ENCODE measurements around the gene CHCHD6.

CHCHD6 gene

DNA sequence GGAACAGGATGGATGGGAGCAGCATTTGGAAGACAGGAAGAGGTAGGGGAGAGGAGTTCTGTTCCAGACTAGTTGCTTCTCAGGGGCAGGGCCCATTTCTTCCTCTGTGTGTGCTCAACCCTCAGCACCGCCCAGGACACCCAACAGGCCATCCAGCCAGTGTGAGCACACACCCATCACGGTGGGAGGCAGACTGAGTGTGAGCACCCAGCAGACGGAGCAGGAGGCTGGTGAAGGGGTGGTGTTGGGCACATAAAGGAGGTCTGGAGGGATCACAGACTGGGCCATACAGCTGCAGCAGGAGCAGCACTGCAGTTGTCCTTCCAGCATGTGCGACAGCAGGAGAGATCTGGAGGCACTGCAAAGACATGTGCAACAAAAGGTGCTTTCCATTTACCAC is 190.4 kb downstream of the CHCHD6 start:
- Histone ChIP-seq H3K9ac (ENCODE audit: low read length) (no peak overlapping the region), H3K79me2 (ENCODE audit: insufficient read depth, low read length) (no peaks in the 10 kb centered on the region), H3K27ac (ENCODE audit: low read depth, low read length) (no peak overlapping the region), H3K4me2 (ENCODE audit: low read depth, low read length, poor library complexity, severe bottlenecking) (no peak overlapping the region), H3F3A (ENCODE audit: insufficient read depth) (no peaks in the 10 kb centered on the region), H4K20me1 (ENCODE audit: low read depth, low read length) (no peaks in the 10 kb centered on the region), H3K27me3 (ENCODE audit: low read length) (no peaks in the 10 kb centered on the region), H3K4me3 (ENCODE audit: insufficient read depth, low read length, poor library complexity, severe bottlenecking) (no peak overlapping the region), H3K9me3 (ENCODE audit: insufficient read depth, low read length) (no peaks in the 10 kb centered on the region), H2AFZ (ENCODE audit: low read depth, low read length, severe bottlenecking) (no peak overlapping the region), H3K9me2 (replicated peaks; ENCODE audit: insufficient read depth, low read length) (no peaks in the 10 kb centered on the region), H3K36me3 (ENCODE audit: low read length) (no peaks in the 10 kb centered on the region)
- no peak for TF ChIP-seq CTCF (IDR thresholded peaks at IDR 0.05; ENCODE audit: insufficient read depth, low read length, poor library complexity, severe bottlenecking)
- TF ChIP-seq EZH2phosphoT487 (conservative IDR thresholded peaks at IDR 0.05; ENCODE audit: low read length), result no peak

DNA sequence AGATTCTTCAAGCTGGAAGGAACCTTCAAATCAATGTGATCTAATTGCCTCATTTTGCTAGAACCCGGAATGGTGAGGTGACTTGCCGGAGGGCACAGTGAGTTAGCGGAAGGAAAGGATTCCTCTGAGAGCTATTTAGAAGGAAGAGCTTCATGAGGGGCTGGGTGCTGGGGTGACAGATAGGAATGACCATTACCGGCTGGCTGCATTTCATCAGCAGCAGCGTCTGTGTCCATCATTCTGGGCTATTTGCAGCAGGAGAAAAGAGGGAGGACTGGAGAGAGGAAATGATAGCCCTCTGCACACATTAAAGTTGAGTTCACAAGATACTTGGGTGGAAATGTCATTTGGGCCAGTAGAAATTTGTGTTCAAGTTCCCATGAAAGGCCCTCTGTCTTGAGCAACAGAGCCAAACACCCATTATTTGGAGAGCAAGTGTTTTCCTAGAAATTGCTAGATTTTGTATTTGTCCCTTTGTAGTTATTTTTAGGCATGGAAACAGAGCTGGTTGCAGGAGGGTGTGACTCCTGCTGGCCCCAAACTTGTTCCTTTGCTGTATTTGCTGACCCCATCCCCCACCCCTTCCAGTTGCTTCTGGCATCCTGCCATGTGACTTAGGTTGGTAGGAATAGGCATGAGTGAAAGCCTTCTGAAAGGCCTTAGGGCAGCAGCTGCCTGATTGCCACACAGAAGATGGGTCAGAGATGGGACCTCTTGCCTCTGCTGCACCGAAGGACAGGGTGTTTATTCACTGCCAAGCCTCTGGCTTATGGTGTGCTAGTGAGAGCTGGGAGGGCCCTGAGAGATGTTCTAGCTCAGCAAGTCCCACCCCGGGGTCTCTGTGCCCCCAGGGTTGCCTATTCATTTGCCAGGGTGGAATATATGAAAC is 191.4 kb downstream of the CHCHD6 start:
- H3K9me3 ChIP-seq (ENCODE audit: insufficient read depth, low read length), result no peaks in the 10 kb centered on the region
- H3K9ac ChIP-seq (ENCODE audit: low read length), result no peak overlapping the region
- H2AFZ ChIP-seq (ENCODE audit: low read depth, low read length, severe bottlenecking), result no peak overlapping the region
- H3F3A ChIP-seq (ENCODE audit: insufficient read depth), result no peaks in the 10 kb centered on the region
- H3K4me2 ChIP-seq (ENCODE audit: low read depth, low read length, poor library complexity, severe bottlenecking), result no peak overlapping the region
- no peak overlapping the region for H3K4me3 ChIP-seq (ENCODE audit: insufficient read depth, low read length, poor library complexity, severe bottlenecking)
- H3K27me3 ChIP-seq (ENCODE audit: low read length), result no peaks in the 10 kb centered on the region
- H3K9me2 ChIP-seq (replicated peaks; ENCODE audit: insufficient read depth, low read length), result no peaks in the 10 kb centered on the region
- TF ChIP-seq EZH2phosphoT487 (conservative IDR thresholded peaks at IDR 0.05; ENCODE audit: low read length) (no peak), CTCF (IDR thresholded peaks at IDR 0.05; ENCODE audit: insufficient read depth, low read length, poor library complexity, severe bottlenecking) (no peak)
- no peak overlapping the region for H3K27ac ChIP-seq (ENCODE audit: low read depth, low read length)
- H3K79me2 ChIP-seq (ENCODE audit: insufficient read depth, low read length), result no peaks in the 10 kb centered on the region
- H4K20me1 ChIP-seq (ENCODE audit: low read depth, low read length), result no peaks in the 10 kb centered on the region
- no peaks in the 10 kb centered on the region for H3K36me3 ChIP-seq (ENCODE audit: low read length)

DNA sequence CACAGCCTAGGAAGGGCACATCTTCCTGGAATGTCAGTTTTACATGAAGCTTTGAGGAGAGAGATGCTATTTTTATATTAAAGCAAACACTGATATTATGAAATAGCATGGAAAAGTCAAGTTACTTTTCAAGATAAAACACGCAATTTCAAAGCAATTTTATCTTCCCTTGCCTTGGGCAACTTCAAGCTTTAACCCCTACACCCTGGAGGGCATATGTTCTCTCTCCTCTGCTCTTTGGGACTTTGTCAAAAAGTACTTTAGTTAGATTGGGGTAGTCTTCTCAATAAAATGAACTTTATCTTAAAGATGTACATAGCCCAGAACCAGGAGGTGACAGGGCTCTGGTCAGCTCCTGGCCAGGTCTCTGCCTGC is 192.0 kb downstream of the CHCHD6 start:
- Histone ChIP-seq H3K36me3 (ENCODE audit: low read length) (no peaks in the 10 kb centered on the region), H3K27ac (ENCODE audit: low read depth, low read length) (no peak overlapping the region), H3K9me2 (replicated peaks; ENCODE audit: insufficient read depth, low read length) (no peaks in the 10 kb centered on the region), H2AFZ (ENCODE audit: low read depth, low read length, severe bottlenecking) (no peak overlapping the region), H3K9ac (ENCODE audit: low read length) (no peak overlapping the region), H3K27me3 (ENCODE audit: low read length) (no peaks in the 10 kb centered on the region), H4K20me1 (ENCODE audit: low read depth, low read length) (no peaks in the 10 kb centered on the region), H3K9me3 (ENCODE audit: insufficient read depth, low read length) (no peaks in the 10 kb centered on the region), H3K4me3 (ENCODE audit: insufficient read depth, low read length, poor library complexity, severe bottlenecking) (no peak overlapping the region), H3K4me2 (ENCODE audit: low read depth, low read length, poor library complexity, severe bottlenecking) (no peak overlapping the region), H3F3A (ENCODE audit: insufficient read depth) (no peaks in the 10 kb centered on the region), H3K79me2 (ENCODE audit: insufficient read depth, low read length) (no peaks in the 10 kb centered on the region)
- no peak for TF ChIP-seq EZH2phosphoT487 (conservative IDR thresholded peaks at IDR 0.05; ENCODE audit: low read length)
- no peak for TF ChIP-seq CTCF (IDR thresholded peaks at IDR 0.05; ENCODE audit: insufficient read depth, low read length, poor library complexity, severe bottlenecking)
